NCI-H2227 treated with DMSO at 0.1 percent for 48 hours (cell line): ENCODE data around the gene PDCL3.

ENCODE experiments used
- DNase-seq: peaks from one replicate; lab custom pipeline; 2025; lab: John Stamatoyannopoulos, UW

The PDCL3 gene

DNA sequence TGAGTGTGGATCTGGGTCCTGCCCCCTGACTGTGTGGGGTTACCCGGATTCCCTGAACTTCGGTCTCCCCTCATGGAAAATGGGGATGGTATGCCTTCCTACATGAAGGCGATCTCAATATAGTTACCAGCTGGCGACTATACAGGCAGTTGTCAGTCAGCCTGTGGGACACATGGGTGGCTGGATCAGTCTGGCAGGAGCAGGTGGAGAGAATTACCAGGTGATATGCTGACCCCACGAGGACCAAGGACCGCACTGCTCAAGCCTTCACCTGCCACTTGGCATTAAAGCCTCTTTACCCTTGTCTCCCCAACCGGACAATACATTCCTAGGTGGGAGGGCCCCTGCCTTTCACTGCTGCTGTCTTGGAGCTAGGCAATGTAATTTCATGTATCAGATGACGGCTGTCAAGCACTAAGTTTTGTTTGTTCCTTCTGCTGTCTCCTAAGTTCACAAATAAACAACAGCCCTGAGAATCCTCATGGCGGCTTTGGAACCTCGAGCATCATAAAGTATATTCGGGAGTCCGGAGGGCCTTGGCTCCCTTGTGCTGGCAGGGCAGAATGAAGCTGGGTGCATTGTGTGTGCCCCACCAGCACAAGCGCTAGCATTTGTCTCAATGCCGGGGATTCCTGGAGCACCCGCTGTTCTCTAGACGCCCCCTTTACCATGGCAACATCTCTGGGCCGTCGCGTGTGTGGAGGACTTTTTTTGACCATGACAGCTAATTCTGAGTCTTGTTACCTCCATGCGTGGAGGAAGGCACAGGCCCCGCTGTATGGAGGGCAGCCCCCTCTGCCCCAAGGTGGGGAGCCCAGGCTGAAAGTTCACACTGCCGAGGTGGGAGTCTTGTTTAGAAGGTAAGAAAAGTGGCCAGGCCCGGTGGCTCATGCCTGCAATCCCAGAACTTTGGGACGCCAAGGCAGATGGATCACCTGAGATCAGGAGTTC is 48.6 kb downstream of the PDCL3 start:
- DNase-seq, result no peak

DNA sequence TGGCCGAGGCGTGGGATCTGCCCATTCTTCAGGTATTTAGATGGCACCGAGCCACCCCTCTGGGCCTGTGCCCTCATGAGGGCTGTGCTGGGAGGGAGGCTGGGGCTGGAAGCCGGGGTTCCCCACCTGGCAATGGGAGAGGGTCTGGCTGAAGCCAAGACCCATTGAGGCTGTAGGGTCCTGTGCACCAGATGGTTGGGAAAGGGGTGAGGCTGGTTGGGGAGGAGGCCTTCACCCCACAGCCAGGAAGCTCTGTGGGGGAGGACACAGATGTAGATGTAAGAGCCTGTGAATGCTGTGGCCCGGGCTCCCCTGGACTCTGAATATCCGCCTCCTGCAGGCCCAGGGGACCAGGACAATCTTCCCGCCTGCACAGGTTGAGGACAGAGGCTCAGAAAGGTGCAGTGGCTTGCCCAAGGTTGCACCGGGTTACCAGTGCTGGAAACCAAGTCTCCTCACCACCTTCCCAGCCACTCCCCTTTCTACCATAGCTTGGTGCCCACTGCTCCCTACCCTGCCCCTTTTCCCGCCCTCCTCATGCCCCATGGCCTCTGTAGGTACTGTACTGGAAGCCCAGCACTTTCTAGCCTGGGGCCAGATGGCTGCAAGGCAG is 49.7 kb downstream of the PDCL3 start:
- DNase-seq, result no peak

DNA sequence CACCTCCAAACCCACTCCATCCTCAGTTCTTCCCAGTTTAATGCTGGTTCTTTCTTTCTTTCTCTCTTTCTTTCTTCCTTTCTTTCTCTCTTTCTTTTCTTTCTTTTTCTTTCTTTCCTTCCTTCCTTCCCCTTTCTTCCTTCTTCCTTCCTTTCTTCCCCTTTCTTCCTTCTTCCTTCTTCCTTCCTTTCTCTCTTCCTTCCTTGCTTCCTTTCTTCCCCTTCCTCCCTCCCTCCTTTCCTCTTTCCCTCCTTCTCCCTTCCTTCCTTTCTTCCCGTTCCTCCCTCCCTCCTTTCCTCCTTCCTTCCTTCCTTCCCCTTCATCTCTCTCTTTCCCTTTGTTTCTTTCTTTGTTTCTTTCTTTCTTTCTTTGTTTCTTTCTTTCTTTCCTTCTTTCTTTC is 50.9 kb downstream of the PDCL3 start:
- no peak for DNase-seq

DNA sequence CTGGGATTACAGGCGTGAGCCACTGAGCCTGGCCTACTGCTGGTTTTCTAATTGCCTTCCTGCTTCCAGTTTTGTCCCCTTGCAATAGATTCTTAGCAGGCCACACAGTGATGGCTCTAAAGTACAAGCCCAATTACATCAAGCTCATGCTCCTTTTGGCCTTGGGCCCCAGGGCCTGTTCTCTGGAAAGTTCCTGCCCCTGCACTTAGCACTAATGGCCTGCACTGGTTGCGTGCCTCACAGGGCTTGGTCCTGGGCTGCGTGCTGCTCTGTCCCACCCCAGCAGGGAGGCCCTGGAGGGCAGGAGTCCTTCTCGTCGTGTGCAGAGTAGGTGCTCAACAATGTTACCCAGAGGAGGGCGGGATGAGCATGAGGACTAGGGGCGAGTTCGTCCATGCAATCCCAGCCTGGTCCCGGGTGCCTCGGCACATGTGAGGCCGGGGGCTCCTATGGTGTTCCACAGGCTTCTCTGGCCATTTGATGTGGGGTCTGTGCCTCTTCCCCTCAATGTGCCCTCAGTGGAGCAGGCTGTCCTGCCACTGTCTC is 51.7 kb downstream of the PDCL3 start:
- DNase-seq, result no peak

DNA sequence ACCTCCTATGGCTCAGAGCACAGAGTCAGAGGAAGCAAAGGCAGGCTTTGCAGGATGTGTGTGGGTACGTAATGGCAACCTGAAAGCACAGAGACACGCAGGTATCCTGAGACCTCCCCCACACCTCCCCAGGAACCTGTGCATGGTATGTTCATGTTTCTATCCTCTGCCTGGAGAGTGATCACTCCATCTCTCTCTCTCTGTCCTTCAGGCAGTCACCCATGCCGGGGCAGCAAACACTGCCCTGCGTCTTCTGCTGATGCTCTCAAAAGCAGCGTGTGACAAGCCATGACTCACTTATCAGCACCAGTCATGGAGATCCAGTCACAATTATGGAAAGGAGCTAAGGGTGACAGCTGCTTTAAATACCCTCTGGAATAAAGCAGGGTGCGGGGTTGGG is 52.7 kb downstream of the PDCL3 start:
- no peak for DNase-seq

DNA sequence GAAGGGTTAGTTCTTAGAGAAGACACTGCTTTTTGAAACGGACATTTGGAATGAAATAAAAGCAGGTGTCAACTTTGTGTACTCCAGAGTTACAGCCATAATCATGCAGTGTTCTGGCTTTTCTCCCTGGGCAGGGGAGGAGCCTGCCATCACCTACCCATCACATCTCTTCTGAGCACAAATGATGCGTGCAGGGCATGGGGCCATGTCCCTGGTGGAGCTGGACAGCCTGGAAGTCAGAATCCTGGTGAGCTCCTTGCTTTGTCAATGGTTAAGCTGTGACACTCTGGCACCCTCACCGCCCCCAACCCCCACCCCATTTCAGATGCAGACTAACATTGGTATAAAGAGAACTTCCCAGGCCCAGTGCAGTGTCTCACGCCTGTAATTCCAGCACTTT is 53.1 kb downstream of the PDCL3 start:
- DNase-seq, result no peak

DNA sequence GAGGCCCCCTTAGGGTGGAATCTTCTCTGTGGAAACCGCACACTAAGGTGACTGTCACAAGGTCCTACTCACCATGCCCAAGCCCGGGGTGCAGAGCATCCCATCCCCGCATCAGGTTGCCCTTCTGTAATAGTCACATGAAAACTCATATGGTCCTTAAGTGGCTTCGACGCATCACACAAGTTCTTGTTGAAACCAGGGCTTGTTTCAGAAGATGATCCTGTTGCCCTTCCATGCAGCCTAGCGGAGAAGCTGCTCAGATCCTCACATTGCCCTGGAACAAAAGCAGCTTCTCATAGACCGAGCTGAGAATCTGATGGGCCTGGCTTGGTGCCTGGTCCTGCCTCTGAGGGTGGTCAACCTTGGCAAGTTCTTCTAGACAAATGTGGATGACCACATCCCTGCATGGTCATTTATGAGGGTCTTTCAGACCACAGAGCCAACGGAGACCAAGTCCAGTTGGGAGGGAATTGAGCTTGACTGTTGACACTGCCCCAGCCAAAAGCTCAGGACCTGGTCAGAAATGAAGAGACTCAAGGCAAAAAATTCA is 54.1 kb downstream of the PDCL3 start:
- DNase-seq, result no peak

DNA sequence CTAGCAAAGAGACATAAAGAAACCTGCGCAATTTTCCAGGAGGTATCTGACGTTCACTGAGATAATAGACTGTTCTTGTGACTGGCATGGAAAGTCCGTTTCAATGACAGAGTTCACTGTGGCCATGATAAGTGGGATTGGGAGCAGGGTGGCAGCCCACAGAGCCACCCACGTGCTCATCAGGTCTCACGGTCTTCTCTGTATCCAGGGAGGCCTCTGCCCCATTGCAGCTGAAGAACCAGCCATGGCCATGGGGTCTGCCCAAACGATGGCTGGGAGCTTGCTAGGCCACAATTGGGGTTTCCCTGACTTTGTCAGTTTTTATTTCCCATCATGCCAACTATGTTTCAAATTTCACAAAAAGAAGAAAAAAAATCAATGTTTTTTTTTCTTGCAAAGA is 57.2 kb downstream of the PDCL3 start:
- no peak for DNase-seq

DNA sequence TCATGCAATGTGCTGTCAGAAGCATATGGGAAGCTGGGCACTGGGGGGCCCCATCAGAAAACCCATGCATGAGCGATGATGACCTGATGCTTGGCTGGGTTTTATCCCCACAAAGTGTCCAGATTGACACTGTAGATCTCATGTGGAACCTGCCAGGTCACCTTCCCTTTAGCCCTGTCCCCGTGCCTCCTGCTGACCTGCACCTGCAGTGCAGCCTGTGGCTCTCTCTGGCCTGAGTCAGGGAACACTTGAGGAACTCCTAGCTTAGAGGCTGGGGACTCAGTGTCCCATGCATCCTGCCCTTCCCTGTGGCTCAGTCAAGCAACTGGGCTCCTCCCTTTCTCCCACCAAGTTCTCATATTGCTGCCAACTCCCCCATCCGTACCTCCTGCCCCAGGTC is 57.7 kb downstream of the PDCL3 start:
- no peak for DNase-seq

DNA sequence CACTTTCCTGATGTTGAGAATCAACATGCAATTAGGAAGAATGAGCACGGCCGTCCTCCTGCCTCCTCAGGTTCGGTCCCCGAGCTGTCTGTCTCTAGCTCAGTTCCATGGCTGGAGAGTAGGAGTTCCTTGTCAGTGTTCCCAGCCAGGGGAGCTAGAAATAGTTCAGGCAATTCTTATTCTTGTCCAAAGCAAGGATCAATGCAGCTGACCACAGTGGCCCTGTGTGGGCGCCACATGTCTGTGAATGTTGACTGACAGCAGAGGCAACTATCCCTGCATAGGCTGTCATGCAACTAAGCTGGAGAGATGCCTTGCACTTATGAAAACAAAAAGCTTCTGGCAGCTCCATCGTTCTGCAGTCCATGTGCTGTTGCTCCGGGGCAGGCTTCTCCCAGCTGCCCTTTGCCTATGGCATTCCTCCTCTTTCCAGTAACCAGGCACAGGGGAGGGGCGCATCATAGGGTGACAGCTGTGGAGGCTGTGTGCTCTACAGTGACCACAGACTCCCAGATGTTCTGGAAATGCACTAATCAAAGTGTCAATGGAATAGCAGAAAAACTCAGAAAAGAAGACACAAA is 58.7 kb downstream of the PDCL3 start:
- no peak for DNase-seq

DNA sequence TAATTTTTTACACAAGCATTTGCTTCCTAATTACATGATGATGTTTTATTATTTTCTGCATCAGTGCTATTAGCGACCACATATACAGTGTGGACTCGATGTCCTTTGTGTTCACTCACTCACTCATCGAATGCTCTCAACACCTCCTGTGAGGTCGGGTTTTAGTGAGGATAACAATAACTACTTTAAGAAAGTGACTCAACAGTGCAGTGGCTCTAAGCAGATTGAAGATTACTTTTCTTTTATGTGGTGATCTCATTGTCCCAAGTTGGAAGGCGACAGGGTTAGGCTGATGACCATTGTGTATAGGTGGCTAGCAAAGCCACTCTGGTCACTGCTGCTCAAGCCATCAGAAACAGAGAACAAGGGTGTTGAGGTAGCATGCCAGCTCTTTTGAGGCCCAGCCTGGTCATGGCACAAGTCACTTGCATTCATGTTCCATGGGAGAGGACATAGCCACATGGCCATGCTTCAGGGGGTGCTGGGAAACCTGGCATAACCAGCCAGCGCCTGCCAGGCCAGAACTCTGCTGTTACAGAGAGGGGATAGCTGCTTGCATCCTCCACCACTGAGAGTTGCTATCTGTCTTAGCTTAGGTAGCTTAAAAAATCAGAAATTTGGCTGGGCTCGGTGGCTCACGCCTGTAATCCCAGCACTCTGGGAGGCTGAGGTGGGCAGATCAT is 60.4 kb downstream of the PDCL3 start:
- DNase-seq, result no peak

DNA sequence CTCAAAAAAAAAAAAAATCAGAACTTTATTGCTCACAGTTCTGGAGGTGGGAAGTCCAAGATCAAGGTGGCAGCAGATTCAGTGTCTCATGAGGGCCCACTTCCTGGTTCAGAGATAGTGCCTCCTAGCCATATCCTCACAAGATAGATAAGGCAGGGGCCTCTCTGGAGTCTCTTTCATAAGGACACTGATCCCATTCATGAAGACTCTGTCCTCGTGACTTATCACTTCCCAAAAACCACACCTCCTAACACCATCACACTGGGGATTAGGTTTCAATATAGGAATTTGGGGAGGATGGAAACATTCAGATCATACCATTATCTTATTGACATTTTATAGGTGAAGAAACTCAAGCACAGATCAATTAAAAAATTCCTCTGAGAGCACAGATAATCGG is 61.1 kb downstream of the PDCL3 start:
- no peak for DNase-seq

DNA sequence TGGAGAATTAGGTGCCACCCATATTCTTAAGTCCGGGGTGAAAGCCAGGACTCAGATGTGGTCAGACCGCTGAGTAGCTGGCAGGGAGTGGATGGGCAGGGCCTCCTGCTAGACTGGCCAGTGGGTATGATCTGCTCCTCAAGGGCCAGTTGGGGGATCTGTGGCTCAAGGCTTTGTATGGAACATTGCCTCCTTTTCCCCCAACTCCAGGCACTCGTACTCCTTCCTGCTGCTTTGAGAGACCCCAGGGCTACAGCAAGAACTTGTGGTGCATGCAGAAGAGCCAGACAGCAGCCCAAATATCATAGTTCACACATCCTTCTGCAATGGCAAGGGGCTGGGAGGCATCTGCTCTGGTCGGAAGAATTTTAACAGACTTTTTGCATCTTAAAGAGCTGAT is 61.7 kb downstream of the PDCL3 start:
- no peak for DNase-seq

DNA sequence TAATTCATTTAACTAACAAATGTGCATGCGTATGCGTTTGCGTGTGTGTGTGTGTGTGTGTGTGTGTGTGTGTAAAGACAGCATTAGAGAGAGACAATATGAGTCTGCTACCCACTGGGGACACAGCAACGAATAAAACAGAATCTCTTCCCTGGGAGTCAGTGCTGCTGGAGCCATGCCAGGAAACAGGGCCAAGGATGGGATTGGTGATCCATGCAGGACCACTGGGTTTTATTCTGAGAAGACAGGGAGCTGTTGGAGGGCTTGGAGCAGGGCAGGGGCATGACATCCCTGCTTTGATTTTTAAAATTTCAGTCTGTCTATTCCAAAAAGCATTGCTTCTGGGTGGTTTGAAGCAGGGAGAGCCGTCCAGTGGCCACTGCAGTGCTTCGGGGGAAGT is 62.9 kb downstream of the PDCL3 start:
- no peak for DNase-seq
